A204.1 (cell line): ENCODE results near the gene LAGE3.

Experiments
- FAIRE-seq: peaks from 2 replicates; lab custom pipeline; 2012; peaks lifted over from hg19 to GRCh38; lab: Jason Lieb, UNC

LAGE3 gene

GRCh38 chrX:154457491-154458115, 21.5 kb downstream of the LAGE3 start:
- no peak for FAIRE-seq

- no peak for FAIRE-seq
These were observed 26.3 kb downstream of the LAGE3 start for GRCh38 chrX:154452823-154453222.

GRCh38 chrX:154450312-154450711, 28.8 kb downstream of the LAGE3 start:
- FAIRE-seq, result no peak

GRCh38 chrX:154449618-154450017, 29.5 kb downstream of the LAGE3 start:
- FAIRE-seq, result no peak

- no peak for FAIRE-seq
These were observed 30.6 kb downstream of the LAGE3 start for GRCh38 chrX:154448484-154448883.

GRCh38 chrX:154446430-154446829, 32.7 kb downstream of the LAGE3 start:
- FAIRE-seq, result no peak

- no peak for FAIRE-seq
These were observed 33.3 kb downstream of the LAGE3 start for GRCh38 chrX:154445776-154446175.

- FAIRE-seq, result no peak
These were observed 34.3 kb downstream of the LAGE3 start for GRCh38 chrX:154444755-154445246.

- FAIRE-seq, result no peak
These were observed 34.9 kb downstream of the LAGE3 start, which contains the start of gene FAM50A for GRCh38 chrX:154443992-154444754. TSS of gene FAM50A (plus strand) at chrX:154444141. CDS start at chrX:154444236, 95 bp downstream.

GRCh38 chrX:154443479-154443910, 35.6 kb downstream of the LAGE3 start:
- no peak for FAIRE-seq

- FAIRE-seq, result no peak
These were observed 36.9 kb downstream of the LAGE3 start for GRCh38 chrX:154441984-154442707.

GRCh38 chrX:154441564-154441963, 37.5 kb downstream of the LAGE3 start:
- no peak for FAIRE-seq

GRCh38 chrX:154440623-154441357, 38.3 kb downstream of the LAGE3 start:
- FAIRE-seq, result no peak

GRCh38 chrX:154439841-154440240, 39.2 kb downstream of the LAGE3 start:
- no peak for FAIRE-seq

GRCh38 chrX:154437971-154438893, 40.8 kb downstream of the LAGE3 start:
- no peak for FAIRE-seq

- FAIRE-seq, result no peak
These were observed 41.9 kb downstream of the LAGE3 start, which contains the start of gene GDI1 for GRCh38 chrX:154436983-154437752. TSS of gene GDI1 (plus strand) at chrX:154437154. CDS start at chrX:154437255, 101 bp downstream.

- FAIRE-seq, result no peak
These were observed 42.6 kb downstream of the LAGE3 start for GRCh38 chrX:154436374-154436982.

- no peak for FAIRE-seq
These were observed 43.8 kb downstream of the LAGE3 start for GRCh38 chrX:154435171-154435733.
